Measurements from ENCODE around the gene GRK4.
A peak's percentile ranks its signal among the peaks of the same experiment; 100 is the strongest.

Gene GRK4

GRCh38 chr4:3010577-3010976 is 47.2 kb downstream of the GRK4 start:
- Histone ChIP-seq H3K4me3 (ENCODE audit: low read length) (no peak overlapping the region), H3K27me3 (ENCODE audit: insufficient read depth, low read length) (no peaks in the 10 kb centered on the region), H3K36me3 (ENCODE audit: insufficient read depth, low read length) (no peaks in the 10 kb centered on the region), H3K4me1 (ENCODE audit: insufficient read depth, low read length) (peaks cover 7% of the 10 kb centered on the region), H3K9me3 (ENCODE audit: low read length) (no peaks in the 10 kb centered on the region), H2AFZ (ENCODE audit: low read depth, low read length) (no peak overlapping the region)

- no peaks in the 10 kb centered on the region for H3K36me3 ChIP-seq (ENCODE audit: insufficient read depth, low read length)
- no peak overlapping the region for H3K4me3 ChIP-seq (ENCODE audit: low read length)
- H3K4me1 ChIP-seq (ENCODE audit: insufficient read depth, low read length), result peaks cover 7% of the 10 kb centered on the region
- no peak overlapping the region for H2AFZ ChIP-seq (ENCODE audit: low read depth, low read length)
- no peaks in the 10 kb centered on the region for H3K9me3 ChIP-seq (ENCODE audit: low read length)
- H3K27me3 ChIP-seq (ENCODE audit: insufficient read depth, low read length), result no peaks in the 10 kb centered on the region
Measured at GRCh38 chr4:3010998-3011397, 47.6 kb downstream of the GRK4 start.

GRCh38 chr4:3011456-3012220 is 48.3 kb downstream of the GRK4 start:
- no peaks in the 10 kb centered on the region for H3K9me3 ChIP-seq (ENCODE audit: low read length)
- H3K36me3 ChIP-seq (ENCODE audit: insufficient read depth, low read length), result no peaks in the 10 kb centered on the region
- peaks cover 7% of the 10 kb centered on the region for H3K4me1 ChIP-seq (ENCODE audit: insufficient read depth, low read length)
- no peak overlapping the region for H3K4me3 ChIP-seq (ENCODE audit: low read length)
- no peaks in the 10 kb centered on the region for H3K27me3 ChIP-seq (ENCODE audit: insufficient read depth, low read length)
- no peak overlapping the region for H2AFZ ChIP-seq (ENCODE audit: low read depth, low read length)

- Histone ChIP-seq H3K4me1 (ENCODE audit: insufficient read depth, low read length) (peaks cover 7% of the 10 kb centered on the region), H3K36me3 (ENCODE audit: insufficient read depth, low read length) (no peaks in the 10 kb centered on the region), H2AFZ (ENCODE audit: low read depth, low read length) (peak overlapping the region; percentile 63), H3K9me3 (ENCODE audit: low read length) (no peaks in the 10 kb centered on the region), H3K27me3 (ENCODE audit: insufficient read depth, low read length) (no peaks in the 10 kb centered on the region), H3K4me3 (ENCODE audit: low read length) (no peak overlapping the region)
Measured at GRCh38 chr4:3013323-3013722, 50.0 kb downstream of the GRK4 start.

- H3K27me3 ChIP-seq (ENCODE audit: insufficient read depth, low read length), result no peaks in the 10 kb centered on the region
- no peak overlapping the region for H3K4me3 ChIP-seq (ENCODE audit: low read length)
- no peaks in the 10 kb centered on the region for H3K9me3 ChIP-seq (ENCODE audit: low read length)
- no peaks in the 10 kb centered on the region for H3K36me3 ChIP-seq (ENCODE audit: insufficient read depth, low read length)
- H2AFZ ChIP-seq (ENCODE audit: low read depth, low read length), result peak overlapping the region; percentile 63
- H3K4me1 ChIP-seq (ENCODE audit: insufficient read depth, low read length), result peaks cover 7% of the 10 kb centered on the region
Measured at GRCh38 chr4:3013839-3014350, 50.5 kb downstream of the GRK4 start.

- H3K4me1 ChIP-seq (ENCODE audit: insufficient read depth, low read length), result peaks cover 11% of the 10 kb centered on the region
- no peak overlapping the region for H3K4me3 ChIP-seq (ENCODE audit: low read length)
- H3K9me3 ChIP-seq (ENCODE audit: low read length), result no peaks in the 10 kb centered on the region
- no peaks in the 10 kb centered on the region for H3K27me3 ChIP-seq (ENCODE audit: insufficient read depth, low read length)
- H3K36me3 ChIP-seq (ENCODE audit: insufficient read depth, low read length), result no peaks in the 10 kb centered on the region
- H2AFZ ChIP-seq (ENCODE audit: low read depth, low read length), result no peak overlapping the region
Measured at GRCh38 chr4:3016961-3017360, 53.6 kb downstream of the GRK4 start.

- H2AFZ ChIP-seq (ENCODE audit: low read depth, low read length), result no peak overlapping the region
- peaks cover 11% of the 10 kb centered on the region for H3K4me1 ChIP-seq (ENCODE audit: insufficient read depth, low read length)
- no peaks in the 10 kb centered on the region for H3K36me3 ChIP-seq (ENCODE audit: insufficient read depth, low read length)
- H3K27me3 ChIP-seq (ENCODE audit: insufficient read depth, low read length), result no peaks in the 10 kb centered on the region
- H3K9me3 ChIP-seq (ENCODE audit: low read length), result no peaks in the 10 kb centered on the region
- H3K4me3 ChIP-seq (ENCODE audit: low read length), result no peak overlapping the region
Measured at GRCh38 chr4:3017504-3017903, 54.1 kb downstream of the GRK4 start.

GRCh38 chr4:3019145-3019846 is 55.9 kb downstream of the GRK4 start:
- H3K4me3 ChIP-seq (ENCODE audit: low read length), result no peak overlapping the region
- H2AFZ ChIP-seq (ENCODE audit: low read depth, low read length), result no peak overlapping the region
- peaks cover 4% of the 10 kb centered on the region for H3K4me1 ChIP-seq (ENCODE audit: insufficient read depth, low read length)
- H3K36me3 ChIP-seq (ENCODE audit: insufficient read depth, low read length), result no peaks in the 10 kb centered on the region
- H3K9me3 ChIP-seq (ENCODE audit: low read length), result peaks cover 7% of the 10 kb centered on the region
- no peaks in the 10 kb centered on the region for H3K27me3 ChIP-seq (ENCODE audit: insufficient read depth, low read length)

GRCh38 chr4:3021127-3021526 is 57.8 kb downstream of the GRK4 start:
- no peak overlapping the region for H2AFZ ChIP-seq (ENCODE audit: low read depth, low read length)

GRCh38 chr4:3021627-3022026 is 58.3 kb downstream of the GRK4 start:
- Histone ChIP-seq H3K4me1 (ENCODE audit: insufficient read depth, low read length) (peaks cover 4% of the 10 kb centered on the region), H3K9me3 (ENCODE audit: low read length) (peaks cover 7% of the 10 kb centered on the region), H3K36me3 (ENCODE audit: insufficient read depth, low read length) (no peaks in the 10 kb centered on the region), H2AFZ (ENCODE audit: low read depth, low read length) (no peak overlapping the region), H3K4me3 (ENCODE audit: low read length) (no peak overlapping the region), H3K27me3 (ENCODE audit: insufficient read depth, low read length) (no peaks in the 10 kb centered on the region)

More at GRCh38 chr4:3021127-3021526, 57.8 kb downstream of the GRK4 start:
- no peak overlapping the region for H3K4me3 ChIP-seq (ENCODE audit: low read length)
- H3K4me1 ChIP-seq (ENCODE audit: insufficient read depth, low read length), result peaks cover 4% of the 10 kb centered on the region
- H3K36me3 ChIP-seq (ENCODE audit: insufficient read depth, low read length), result no peaks in the 10 kb centered on the region
- no peaks in the 10 kb centered on the region for H3K27me3 ChIP-seq (ENCODE audit: insufficient read depth, low read length)
- peaks cover 7% of the 10 kb centered on the region for H3K9me3 ChIP-seq (ENCODE audit: low read length)

- peaks cover 7% of the 10 kb centered on the region for H3K9me3 ChIP-seq (ENCODE audit: low read length)
- H3K4me1 ChIP-seq (ENCODE audit: insufficient read depth, low read length), result peaks cover 4% of the 10 kb centered on the region
- H3K4me3 ChIP-seq (ENCODE audit: low read length), result no peak overlapping the region
- no peaks in the 10 kb centered on the region for H3K36me3 ChIP-seq (ENCODE audit: insufficient read depth, low read length)
- no peaks in the 10 kb centered on the region for H3K27me3 ChIP-seq (ENCODE audit: insufficient read depth, low read length)
- H2AFZ ChIP-seq (ENCODE audit: low read depth, low read length), result no peak overlapping the region
Measured at GRCh38 chr4:3022112-3022511, 58.7 kb downstream of the GRK4 start.

GRCh38 chr4:3022651-3023050 is 59.3 kb downstream of the GRK4 start:
- H3K27me3 ChIP-seq (ENCODE audit: insufficient read depth, low read length), result no peaks in the 10 kb centered on the region
- H2AFZ ChIP-seq (ENCODE audit: low read depth, low read length), result no peak overlapping the region
- H3K36me3 ChIP-seq (ENCODE audit: insufficient read depth, low read length), result no peaks in the 10 kb centered on the region
- H3K9me3 ChIP-seq (ENCODE audit: low read length), result peaks cover 7% of the 10 kb centered on the region
- H3K4me3 ChIP-seq (ENCODE audit: low read length), result no peak overlapping the region
- H3K4me1 ChIP-seq (ENCODE audit: insufficient read depth, low read length), result peaks cover 4% of the 10 kb centered on the region

GRCh38 chr4:3025881-3026280 is 62.5 kb downstream of the GRK4 start:
- Histone ChIP-seq H3K27me3 (ENCODE audit: insufficient read depth, low read length) (no peaks in the 10 kb centered on the region), H3K36me3 (ENCODE audit: insufficient read depth, low read length) (no peaks in the 10 kb centered on the region), H2AFZ (ENCODE audit: low read depth, low read length) (no peak overlapping the region)

More at GRCh38 chr4:3025881-3026280, 62.5 kb downstream of the GRK4 start:
- no peak overlapping the region for H3K4me3 ChIP-seq (ENCODE audit: low read length)
- H3K4me1 ChIP-seq (ENCODE audit: insufficient read depth, low read length), result no peaks in the 10 kb centered on the region
- H3K9me3 ChIP-seq (ENCODE audit: low read length), result peaks cover 7% of the 10 kb centered on the region
